Measurements from ENCODE around the gene RIMBP3C.
"Not testable (repeated sequence)": the region's sequence is repeated elsewhere in the genome, so short reads cannot be mapped to it uniquely, and the experiment has no call there.

Gene RIMBP3C

DNA sequence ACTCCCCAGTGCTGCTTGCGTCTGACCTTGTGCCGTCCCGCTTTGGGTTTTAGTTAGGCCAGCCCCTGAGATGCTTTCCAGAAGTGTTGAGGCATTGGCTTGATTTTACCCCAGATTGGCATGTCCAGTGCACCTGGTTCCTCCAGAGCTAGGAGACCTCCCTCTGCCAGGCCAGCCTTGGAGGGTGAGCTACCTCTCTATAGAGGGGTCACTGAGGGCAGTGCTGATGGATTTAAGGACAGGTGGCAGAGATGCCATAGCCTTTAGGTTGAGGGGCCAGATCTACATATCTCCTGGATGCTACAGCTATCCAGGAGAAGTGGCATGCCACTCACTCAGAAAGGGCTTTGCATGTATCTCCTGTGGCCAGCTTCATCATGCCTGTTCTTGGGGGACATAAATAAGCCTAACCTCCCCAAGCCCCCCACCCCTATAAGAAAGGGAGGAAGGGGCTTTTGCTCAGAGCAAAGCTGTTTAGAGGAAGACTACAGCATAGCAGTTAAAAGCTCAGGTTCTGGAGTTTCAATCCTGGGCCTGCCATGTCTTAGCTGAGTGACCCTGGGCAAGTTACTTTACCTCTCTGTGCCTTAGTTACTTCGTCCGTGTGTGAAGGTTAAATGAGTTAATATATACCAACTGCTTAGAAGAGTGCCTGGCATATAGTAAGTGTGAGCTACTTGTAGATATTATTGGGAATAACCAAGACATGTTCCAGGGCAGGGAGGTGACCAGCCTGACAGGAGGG is 22.7 kb upstream of the RIMBP3C start:
- no peak for DNase-seq

DNA sequence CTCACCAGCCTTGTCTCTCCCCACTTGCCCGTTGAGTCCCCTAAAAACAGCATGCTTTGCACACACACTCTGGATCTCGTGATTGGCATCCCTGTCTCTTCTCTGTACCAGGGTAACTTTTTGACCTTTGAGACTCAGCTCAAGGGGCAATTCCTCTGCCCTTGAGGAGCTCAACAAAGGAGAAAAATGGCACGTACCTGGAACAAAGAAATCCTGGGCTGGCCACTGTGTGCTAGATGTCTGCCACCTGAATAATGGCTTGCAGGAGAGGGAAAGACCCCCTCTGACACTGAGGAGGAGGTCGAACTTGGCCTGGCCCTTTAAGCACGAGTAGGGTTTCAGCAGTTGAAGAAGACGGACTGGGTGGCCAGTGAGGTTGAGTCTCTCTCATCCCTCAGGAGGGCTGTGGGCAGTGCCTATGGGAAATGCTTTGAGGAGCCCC is 22.1 kb upstream of the RIMBP3C start:
- DNase-seq: no peak

GRCh38 chr22:21571679-21572078 is 20.4 kb upstream of the RIMBP3C start:
- no peak for DNase-seq

DNA sequence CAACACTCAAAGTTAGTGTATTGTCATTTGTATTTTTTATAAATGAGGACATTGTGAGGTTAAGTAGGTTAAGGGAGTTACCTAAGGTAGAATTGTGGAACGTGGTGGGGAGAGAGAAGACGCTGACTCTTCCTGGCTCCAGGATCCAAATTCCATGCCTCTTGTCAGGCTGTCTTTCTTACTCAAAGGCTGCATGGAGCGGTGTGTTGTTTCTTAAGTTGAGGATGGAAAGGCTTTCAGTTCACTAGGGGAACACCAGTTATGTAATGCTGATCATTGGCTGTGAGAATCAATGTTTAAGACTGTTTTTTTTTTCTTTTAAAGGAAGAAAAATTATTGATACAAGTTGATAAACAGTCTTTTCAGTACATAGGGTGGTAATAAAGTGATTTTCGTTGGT is 19.1 kb upstream of the RIMBP3C start:
- no peak for DNase-seq

- no peak for DNase-seq
Measured at GRCh38 chr22:21569459-21570170, 18.4 kb upstream of the RIMBP3C start.

DNA sequence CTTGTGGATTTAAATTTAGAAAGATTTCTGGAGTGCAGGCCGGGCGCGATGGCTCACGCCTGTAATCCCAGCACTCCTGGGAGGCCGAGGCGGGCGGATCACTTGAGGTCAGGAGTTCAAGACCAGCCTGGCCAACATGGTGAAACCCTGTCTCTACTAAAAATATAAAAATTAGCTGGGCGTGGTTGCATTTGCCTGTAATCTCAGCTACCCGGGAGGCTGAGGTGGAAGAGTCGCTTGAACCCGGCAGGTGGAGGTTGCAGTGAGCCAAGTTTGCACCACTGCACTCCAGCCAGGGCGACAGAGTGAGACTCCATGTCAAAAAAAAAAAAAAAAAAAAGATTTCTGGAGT is 17.8 kb upstream of the RIMBP3C start:
- not testable (repeated sequence) for DNase-seq

- no peak for DNase-seq
Measured at GRCh38 chr22:21568347-21569075, 17.2 kb upstream of the RIMBP3C start.

DNA sequence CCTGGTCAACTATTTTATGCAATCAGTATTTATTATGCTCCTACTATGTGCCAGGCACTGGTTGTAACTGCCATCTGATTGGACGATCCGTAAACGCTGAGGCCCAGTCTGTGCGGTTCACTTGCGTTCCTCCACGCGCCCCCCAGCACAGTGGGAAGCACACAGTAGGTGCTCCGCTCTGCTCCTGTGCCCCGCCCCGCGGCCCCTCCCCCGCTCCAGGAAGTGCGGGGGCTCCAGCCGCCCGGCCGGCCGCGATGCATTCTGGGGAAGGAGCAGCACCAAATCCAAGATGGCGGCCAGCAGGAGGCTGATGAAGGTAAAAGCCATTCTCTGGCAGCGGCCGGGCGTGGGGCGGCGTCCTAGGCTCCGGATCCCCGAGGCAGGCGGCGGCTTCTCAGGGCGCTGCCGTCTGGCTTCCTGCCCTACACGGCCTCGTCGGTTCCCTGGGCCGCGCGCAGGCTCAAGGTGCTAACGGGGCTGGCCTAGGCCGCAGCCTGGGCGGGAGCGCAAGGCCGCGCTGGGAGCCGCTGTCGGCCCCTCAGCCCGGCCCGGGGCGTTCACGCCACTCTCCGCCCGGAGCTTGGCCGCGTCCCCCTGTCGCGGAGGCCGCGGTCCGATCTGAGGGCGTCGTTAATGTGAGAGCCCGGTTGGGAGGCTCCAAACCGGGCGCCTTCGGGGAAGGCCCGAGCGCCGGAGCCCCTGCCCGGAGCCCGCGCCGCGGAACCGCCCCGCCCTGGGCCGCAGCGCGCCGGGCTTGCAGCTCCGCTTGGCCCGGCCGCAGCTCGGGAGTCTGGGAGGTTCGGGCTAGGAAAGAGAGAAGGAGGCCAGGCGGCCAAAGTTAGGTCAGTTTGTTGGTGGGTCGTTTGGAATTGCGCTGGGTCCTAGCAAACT is 16.4 kb upstream of the RIMBP3C start, which contains the start of gene UBE2L3:
TSS of gene UBE2L3 (plus strand) at position 259 of the 891 bp plus-strand sequence. CDS start at position 290, 31 bp downstream.
- DNase-seq: no peak

DNA sequence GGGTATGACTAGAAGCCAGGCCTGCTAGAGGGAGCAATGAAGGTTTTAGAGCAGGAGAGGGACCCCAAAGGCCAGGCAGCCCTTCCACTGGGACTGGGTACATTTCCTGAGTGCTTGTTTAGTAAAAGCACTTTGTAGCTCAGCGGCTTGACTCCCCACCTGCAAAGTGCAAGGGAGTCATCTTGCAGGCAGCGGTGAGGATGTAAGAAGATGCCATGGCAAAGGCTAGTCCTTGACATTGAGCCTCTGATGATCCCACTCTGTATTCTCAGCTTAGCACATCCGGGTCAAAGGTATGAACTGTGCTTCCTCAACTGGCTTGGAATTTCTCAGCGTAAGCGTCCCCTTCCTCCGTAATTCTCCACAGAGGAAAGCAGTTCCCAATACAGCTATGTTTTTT is 13.2 kb upstream of the RIMBP3C start:
- DNase-seq: no peak

- DNase-seq: no peak
Measured at GRCh38 chr22:21563912-21564311, 12.7 kb upstream of the RIMBP3C start.

DNA sequence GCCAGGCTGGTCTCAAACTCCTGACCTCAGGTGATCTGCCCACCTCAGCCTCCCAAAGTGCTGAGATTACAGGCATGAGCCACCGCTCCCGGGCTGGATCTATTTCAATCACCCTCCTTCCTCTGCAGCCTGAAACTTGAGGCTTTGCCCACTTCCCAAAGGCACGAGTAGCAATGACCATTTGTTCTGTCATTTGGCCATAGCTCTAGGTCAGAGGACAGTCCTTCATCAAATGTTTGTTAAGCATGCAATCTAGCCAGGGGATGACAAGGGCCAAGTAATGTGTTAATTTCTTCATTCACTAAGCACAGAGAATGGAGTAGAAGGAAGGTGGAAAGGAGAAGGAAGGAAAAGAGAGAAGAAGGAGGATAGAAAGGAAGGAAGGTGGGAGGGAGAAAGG is 9.4 kb upstream of the RIMBP3C start:
- not testable (repeated sequence) for DNase-seq

GRCh38 chr22:21559345-21560125 is 8.3 kb upstream of the RIMBP3C start:
- not testable (repeated sequence) for DNase-seq

- not testable (repeated sequence) for DNase-seq
Measured at GRCh38 chr22:21550678-21551047, 598 bp downstream of the RIMBP3C start.

- not testable (repeated sequence) for DNase-seq
Measured at GRCh38 chr22:21550008-21550677, 1.1 kb downstream of the RIMBP3C start.

DNA sequence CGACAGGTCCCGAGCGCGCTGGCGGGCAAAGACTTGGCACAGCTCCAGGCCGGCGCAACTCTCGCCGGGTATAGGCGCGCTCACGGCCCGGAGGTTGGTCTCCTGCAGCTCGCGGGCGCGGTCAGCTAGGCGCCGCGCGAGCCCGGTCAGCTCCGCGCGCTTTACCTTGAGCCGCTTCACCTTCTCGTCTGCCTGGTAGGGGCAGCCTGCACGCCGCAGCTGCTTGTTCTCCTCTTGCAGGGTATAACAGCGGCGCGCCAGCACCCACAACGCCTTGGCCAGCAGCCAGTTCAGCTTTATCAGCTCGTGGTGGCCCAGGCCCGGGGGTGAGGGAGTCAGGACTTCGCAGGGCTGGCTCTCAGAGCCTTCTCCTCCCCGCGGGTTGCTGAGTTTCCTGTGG is 1.7 kb downstream of the RIMBP3C start:
- not testable (repeated sequence) for DNase-seq

DNA sequence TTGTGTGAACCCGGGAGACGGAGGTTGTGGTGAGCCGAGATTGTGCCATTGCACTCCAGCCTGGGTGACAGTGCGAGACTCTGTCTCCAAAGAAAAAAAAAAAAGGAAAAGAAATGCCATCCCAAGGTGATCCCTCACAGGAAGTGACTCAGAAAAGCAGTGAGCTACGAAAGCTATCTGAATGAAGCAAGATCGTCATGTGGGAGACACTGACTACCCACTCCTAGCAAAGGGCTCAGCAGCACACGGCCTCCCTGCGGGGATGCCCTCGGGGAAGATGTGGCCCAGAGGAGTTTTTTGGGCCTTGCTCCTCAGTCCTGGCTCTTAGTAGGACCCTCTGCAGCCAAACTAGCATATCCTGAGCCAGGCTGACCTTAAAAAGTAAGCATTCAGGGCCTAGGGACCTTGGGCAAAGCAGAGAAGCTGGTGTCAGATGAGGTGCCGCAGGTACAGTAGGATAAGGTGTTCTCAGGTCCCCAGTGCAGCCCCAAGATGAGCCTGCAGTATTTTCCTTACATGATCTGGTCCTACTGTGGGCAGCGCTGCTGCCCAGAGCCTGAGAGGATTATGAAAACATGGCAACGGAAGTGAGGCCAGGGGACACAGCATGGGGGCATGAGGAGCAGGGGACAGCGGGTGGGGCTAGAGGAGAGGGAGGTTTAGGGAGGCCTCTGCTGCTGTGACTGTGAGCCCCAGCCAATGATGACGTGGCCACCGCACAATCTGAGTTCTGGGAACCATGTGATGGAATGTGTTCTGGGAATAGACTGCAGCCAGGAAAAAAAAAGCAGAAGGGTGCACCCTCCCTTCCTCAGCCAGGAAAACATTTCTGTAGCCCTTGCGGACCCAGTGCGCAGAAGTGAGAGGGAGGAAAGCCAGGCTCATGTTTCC is 6.6 kb downstream of the RIMBP3C start:
- not testable (repeated sequence) for DNase-seq

DNA sequence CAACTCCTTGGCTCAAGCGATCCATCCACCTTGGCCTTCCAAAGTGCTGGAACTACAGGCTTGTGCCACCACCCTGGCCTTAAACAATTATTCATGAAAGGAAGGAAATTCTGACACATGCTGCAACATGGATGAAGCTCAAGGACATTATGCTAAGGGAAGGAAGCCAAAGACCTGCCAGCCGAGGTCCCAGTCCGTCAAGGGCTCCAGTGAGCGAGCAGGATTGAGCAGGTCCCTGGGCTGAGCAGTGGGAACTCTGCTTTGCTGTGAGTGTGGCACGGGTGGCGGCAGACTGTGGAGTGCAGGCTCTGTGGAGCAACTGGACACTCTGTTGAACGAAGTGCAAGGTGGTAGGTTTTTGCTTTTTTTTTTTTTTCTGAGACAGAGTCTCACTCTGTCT is 11.4 kb downstream of the RIMBP3C start:
- not testable (repeated sequence) for DNase-seq

GRCh38 chr22:21532863-21533648 is 18.2 kb downstream of the RIMBP3C start:
- DNase-seq: not testable (repeated sequence)

- not testable (repeated sequence) for DNase-seq
Measured at GRCh38 chr22:21531525-21531924, 19.7 kb downstream of the RIMBP3C start.

Data from NCI-H526 treated with DMSO at 0.1 percent for 48 hours (cell line).